ENCODE measurements around the gene GRB14.

GRB14 gene

DNA sequence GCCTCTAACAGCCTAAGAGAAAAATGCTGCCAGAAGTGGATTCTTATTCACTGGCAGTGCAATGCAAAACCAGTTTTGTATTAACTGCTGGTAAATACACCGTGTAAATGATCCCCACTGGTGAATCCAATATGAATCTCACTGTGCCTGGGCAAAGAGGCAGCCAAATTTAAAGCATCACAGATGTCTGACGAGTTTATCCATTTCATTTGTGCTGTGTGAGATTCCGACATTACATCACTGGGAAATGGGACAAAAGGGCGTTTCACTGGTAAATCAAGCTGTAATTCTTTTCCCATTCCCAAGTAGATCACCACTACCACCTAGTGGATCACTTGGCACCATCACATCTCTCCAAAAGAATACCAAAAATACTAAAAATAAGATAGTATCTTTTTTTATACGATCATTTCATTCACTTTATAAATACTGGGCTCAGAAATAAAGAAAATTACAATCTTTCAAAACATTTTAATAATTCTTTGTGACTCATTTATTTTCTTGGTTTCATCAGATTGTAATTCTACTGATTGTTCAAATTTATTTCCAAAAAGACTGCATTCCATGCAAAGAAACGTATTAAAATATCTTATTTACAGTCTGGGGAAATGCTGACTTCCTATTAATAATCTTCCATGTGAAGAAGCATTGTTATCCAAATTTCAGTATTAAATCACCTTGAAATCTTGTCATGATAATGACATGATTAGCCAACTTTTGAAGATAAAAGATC lies 125.6 kb downstream of the GRB14 start:
- no peak for TF ChIP-seq FOXP2 (optimal IDR thresholded peaks at IDR 0.05; ENCODE audit: borderline replicate concordance, extremely low read depth, extremely low read length, insufficient read depth)
- no peak for TF ChIP-seq REST (IDR thresholded peaks at IDR 0.05; ENCODE audit: insufficient read depth in 1 of 2, low read depth in 2 of 2, low read length in 2 of 2)
- TF ChIP-seq POLR2AphosphoS5 (IDR thresholded peaks at IDR 0.05; ENCODE audit: low read depth, low read length), result no peak
- TF ChIP-seq TAF1 (IDR thresholded peaks at IDR 0.05; ENCODE audit: borderline replicate concordance, insufficient read depth, low read length), result no peak
- no peak for TF ChIP-seq SIN3A (IDR thresholded peaks at IDR 0.05; ENCODE audit: borderline replicate concordance, insufficient read depth, low read length)

DNA sequence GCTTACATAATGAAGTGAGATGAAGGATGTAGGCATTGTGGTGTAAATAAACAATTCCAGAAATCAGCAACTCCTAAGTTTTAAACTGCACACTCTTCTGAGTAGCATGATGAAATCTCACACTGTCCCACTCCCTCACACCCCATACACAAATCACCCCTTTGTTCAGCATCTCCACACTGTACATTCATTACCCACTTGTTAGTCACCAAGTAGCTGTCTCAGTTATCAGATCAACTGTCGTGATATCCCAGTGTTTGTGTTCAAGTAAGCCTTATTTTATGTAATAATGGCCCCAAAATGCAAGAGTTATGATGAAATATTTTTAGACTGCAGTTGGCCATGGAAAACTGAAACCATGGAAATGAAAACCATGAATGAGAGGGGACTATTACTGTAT lies 135.7 kb downstream of the GRB14 start:
- TF ChIP-seq REST (IDR thresholded peaks at IDR 0.05; ENCODE audit: insufficient read depth in 1 of 2, low read depth in 2 of 2, low read length in 2 of 2) (no peak), SIN3A (IDR thresholded peaks at IDR 0.05; ENCODE audit: borderline replicate concordance, insufficient read depth, low read length) (no peak), POLR2AphosphoS5 (IDR thresholded peaks at IDR 0.05; ENCODE audit: low read depth, low read length) (no peak), FOXP2 (optimal IDR thresholded peaks at IDR 0.05; ENCODE audit: borderline replicate concordance, extremely low read depth, extremely low read length, insufficient read depth) (no peak), TAF1 (IDR thresholded peaks at IDR 0.05; ENCODE audit: borderline replicate concordance, insufficient read depth, low read length) (no peak)

DNA sequence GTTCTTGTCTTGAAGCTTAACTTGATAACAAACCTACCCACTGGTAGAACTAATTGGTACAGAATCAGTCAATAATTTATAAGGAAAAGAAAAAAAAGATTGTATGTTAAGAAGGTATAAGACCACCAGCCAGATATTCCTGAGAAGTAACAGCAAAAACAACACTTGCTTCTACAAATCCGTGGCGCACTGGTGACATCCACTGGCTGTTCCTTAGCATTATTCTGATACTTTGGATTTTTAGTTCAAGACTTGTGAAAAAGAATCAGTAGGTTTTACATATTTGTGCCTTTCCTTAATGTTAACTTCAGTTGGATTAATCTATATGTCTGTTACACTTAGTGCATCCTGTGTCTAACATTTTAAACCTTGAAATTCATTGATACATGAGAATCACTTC lies 141.8 kb downstream of the GRB14 start:
- no peak for TF ChIP-seq TAF1 (IDR thresholded peaks at IDR 0.05; ENCODE audit: borderline replicate concordance, insufficient read depth, low read length)
- no peak for TF ChIP-seq FOXP2 (optimal IDR thresholded peaks at IDR 0.05; ENCODE audit: borderline replicate concordance, extremely low read depth, extremely low read length, insufficient read depth)
- no peak for TF ChIP-seq REST (IDR thresholded peaks at IDR 0.05; ENCODE audit: insufficient read depth in 1 of 2, low read depth in 2 of 2, low read length in 2 of 2)
- TF ChIP-seq SIN3A (IDR thresholded peaks at IDR 0.05; ENCODE audit: borderline replicate concordance, insufficient read depth, low read length), result no peak
- TF ChIP-seq POLR2AphosphoS5 (IDR thresholded peaks at IDR 0.05; ENCODE audit: low read depth, low read length), result no peak

- TF ChIP-seq FOXP2 (optimal IDR thresholded peaks at IDR 0.05; ENCODE audit: borderline replicate concordance, extremely low read depth, extremely low read length, insufficient read depth) (no peak), SIN3A (IDR thresholded peaks at IDR 0.05; ENCODE audit: borderline replicate concordance, insufficient read depth, low read length) (no peak), REST (IDR thresholded peaks at IDR 0.05; ENCODE audit: insufficient read depth in 1 of 2, low read depth in 2 of 2, low read length in 2 of 2) (no peak), POLR2AphosphoS5 (IDR thresholded peaks at IDR 0.05; ENCODE audit: low read depth, low read length) (no peak), TAF1 (IDR thresholded peaks at IDR 0.05; ENCODE audit: borderline replicate concordance, insufficient read depth, low read length) (no peak)
Observed at GRCh38 chr2:164478205-164478604, 143.1 kb downstream of the GRB14 start.
